Heart left ventricle (tissue), 13 donors: ENCODE measurements around the gene PTPRM.

Experiments used
- POLR2A ChIP-seq, 2 donors: fragments of 450-650 bp; IDR thresholded peaks; one replicate each; pipeline ENCODE4 v1.6.1; 2017; ENCODE audit warnings: antibody characterized with exemption in 2 of 2, mild to moderate bottlenecking in 2 of 2, moderate library complexity in 2 of 2
- TF ChIP-seq, protein P1 (sequence below), 12 donors: fragments of 200-600 bp; sonication (generic) in 4 of 12; IDR thresholded peaks; one replicate each; pipeline versions ENCODE4 v1.5.0 to v1.8.0; 2018 to 2022; ENCODE audit warnings: antibody characterized with exemption in 12 of 12, mild to moderate bottlenecking in 5 of 12
- donor health status: ischemic (EF 13 %, LVEDD 7.1; RV severe dilation, severe dysfunction).
- donor health status: DM: no; HTN: yes; CAD: no.
- donor health status: DM: no; HTN: no; CAD: no.
- donor health status: ischemic (EF 25% LVEDD 6.9; RV normal size, moderate dysfunction).
- donor health status: ischemic (EF 25% LVEDD 5.7; RV mildly dilated, moderate dysfunction).
- donor health status: ischemic (EF 35%, LVEDD 5.7; RV mildly dilated, moderate dysfunction).
- donor health status: nonischemic (EF 11% LVEDD 7.7; RV severe dilation, severe dysfunction).
- donor health status: DM: yes; HTN: yes; CAD: no.
- donor health status: PGD.
- donor health status: ischemic (EF 29% LVEDD 5.4; RV normal size, mild dysfunction).
- donor health status: nonischemic (EF 23%, LVEDD 6.1; RV moderate dilation, normal function).

DNA sequence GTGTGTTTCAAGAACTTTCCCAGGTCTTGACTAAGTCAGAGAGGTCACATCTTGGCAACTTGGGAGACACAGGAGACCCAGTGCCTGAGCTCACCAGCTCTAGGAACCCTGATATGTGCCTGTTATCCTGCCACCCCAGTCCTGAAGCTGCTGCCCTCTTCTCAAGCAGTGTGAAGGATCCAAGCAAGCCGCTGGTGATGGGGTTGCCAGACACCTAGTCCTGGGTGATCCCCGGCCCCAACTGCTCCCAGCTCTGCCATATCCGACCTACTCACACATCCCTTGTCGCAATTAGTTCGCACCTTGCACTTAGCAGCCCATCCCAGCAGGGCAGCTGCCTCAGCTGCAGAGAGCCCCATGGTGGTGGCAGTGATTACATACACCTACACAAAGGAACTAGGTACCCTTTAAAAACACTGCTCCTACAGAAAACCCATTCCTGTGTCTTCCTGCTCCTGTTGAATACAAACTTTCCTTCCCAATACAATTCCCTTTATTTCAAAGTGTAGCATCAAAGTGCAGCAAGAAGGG is 794.9 kb downstream of the PTPRM start:
- TF ChIP-seq, protein P1, sequence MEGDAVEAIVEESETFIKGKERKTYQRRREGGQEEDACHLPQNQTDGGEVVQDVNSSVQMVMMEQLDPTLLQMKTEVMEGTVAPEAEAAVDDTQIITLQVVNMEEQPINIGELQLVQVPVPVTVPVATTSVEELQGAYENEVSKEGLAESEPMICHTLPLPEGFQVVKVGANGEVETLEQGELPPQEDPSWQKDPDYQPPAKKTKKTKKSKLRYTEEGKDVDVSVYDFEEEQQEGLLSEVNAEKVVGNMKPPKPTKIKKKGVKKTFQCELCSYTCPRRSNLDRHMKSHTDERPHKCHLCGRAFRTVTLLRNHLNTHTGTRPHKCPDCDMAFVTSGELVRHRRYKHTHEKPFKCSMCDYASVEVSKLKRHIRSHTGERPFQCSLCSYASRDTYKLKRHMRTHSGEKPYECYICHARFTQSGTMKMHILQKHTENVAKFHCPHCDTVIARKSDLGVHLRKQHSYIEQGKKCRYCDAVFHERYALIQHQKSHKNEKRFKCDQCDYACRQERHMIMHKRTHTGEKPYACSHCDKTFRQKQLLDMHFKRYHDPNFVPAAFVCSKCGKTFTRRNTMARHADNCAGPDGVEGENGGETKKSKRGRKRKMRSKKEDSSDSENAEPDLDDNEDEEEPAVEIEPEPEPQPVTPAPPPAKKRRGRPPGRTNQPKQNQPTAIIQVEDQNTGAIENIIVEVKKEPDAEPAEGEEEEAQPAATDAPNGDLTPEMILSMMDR (IDR thresholded peaks at IDR 0.05) = no peak
- TF ChIP-seq POLR2A (IDR thresholded peaks at IDR 0.05) = no peak
